ENCODE results near the gene NTSR2. TPM values are rescaled to one million over a fixed set of nuclear protein-coding genes. Genes with fewer than 3 reads are reported as not detected.
A peak's percentile ranks its signal among the peaks of the same experiment; 100 is the strongest.

NTSR2 gene
- total and polyA plus RNA-seq, 9 donors = not detected

- H3K4me1 ChIP-seq (ENCODE audit: control insufficient read depth, insufficient read depth, low read length) = peaks cover 12% of the 10 kb centered on the region
- H3K36me3 ChIP-seq (ENCODE audit: control insufficient read depth, insufficient read depth, low read length) = no peaks in the 10 kb centered on the region
- WGBS (ENCODE audit: insufficient coverage) = no CpG with 5 or more reads among the region's 1 CpG
- H3K27ac ChIP-seq (ENCODE audit: low read length) = no peak overlapping the region
- no peak overlapping the region for H3K4me3 ChIP-seq (ENCODE audit: low read length)
- H3K9me3 ChIP-seq (replicated peaks; ENCODE audit: control insufficient read depth, low read depth, low read length) = no peaks in the 10 kb centered on the region
- H3K27me3 ChIP-seq (ENCODE audit: control insufficient read depth, insufficient read depth, low read length) = no peaks in the 10 kb centered on the region
- no peak for DNase-seq
Measured at GRCh38 chr2:11711354-11711716, 41.3 kb upstream of the NTSR2 start.

GRCh38 chr2:11710632-11711353 lies 40.8 kb upstream of the NTSR2 start:
- Histone ChIP-seq H3K27ac (ENCODE audit: low read length) (no peak overlapping the region), H3K27me3 (ENCODE audit: control insufficient read depth, insufficient read depth, low read length) (no peaks in the 10 kb centered on the region), H3K9me3 (replicated peaks; ENCODE audit: control insufficient read depth, low read depth, low read length) (no peaks in the 10 kb centered on the region), H3K4me3 (ENCODE audit: low read length) (no peak overlapping the region), H3K4me1 (ENCODE audit: control insufficient read depth, insufficient read depth, low read length) (peaks cover 12% of the 10 kb centered on the region), H3K36me3 (ENCODE audit: control insufficient read depth, insufficient read depth, low read length) (no peaks in the 10 kb centered on the region)
- WGBS (ENCODE audit: insufficient coverage) = 38% methylated on average over 1 of the region's 3 CpGs
- peak; percentile 31 for DNase-seq

GRCh38 chr2:11710210-11710609 lies 40.2 kb upstream of the NTSR2 start:
- H3K36me3 ChIP-seq (ENCODE audit: control insufficient read depth, insufficient read depth, low read length) = no peaks in the 10 kb centered on the region
- H3K4me3 ChIP-seq (ENCODE audit: low read length) = no peak overlapping the region
- peak; percentile 25 for DNase-seq
- H3K27ac ChIP-seq (ENCODE audit: low read length) = no peak overlapping the region
- no peaks in the 10 kb centered on the region for H3K9me3 ChIP-seq (replicated peaks; ENCODE audit: control insufficient read depth, low read depth, low read length)
- no peaks in the 10 kb centered on the region for H3K27me3 ChIP-seq (ENCODE audit: control insufficient read depth, insufficient read depth, low read length)
- peaks cover 12% of the 10 kb centered on the region for H3K4me1 ChIP-seq (ENCODE audit: control insufficient read depth, insufficient read depth, low read length)
- 50% methylated on average over 1 of the region's 3 CpGs for WGBS (ENCODE audit: insufficient coverage)

GRCh38 chr2:11709293-11709692 lies 39.3 kb upstream of the NTSR2 start:
- DNase-seq = no peak
- H3K9me3 ChIP-seq (replicated peaks; ENCODE audit: control insufficient read depth, low read depth, low read length) = no peaks in the 10 kb centered on the region
- H3K36me3 ChIP-seq (ENCODE audit: control insufficient read depth, insufficient read depth, low read length) = no peaks in the 10 kb centered on the region
- no peaks in the 10 kb centered on the region for H3K27me3 ChIP-seq (ENCODE audit: control insufficient read depth, insufficient read depth, low read length)
- 74% methylated on average over 6 of the region's 8 CpGs for WGBS (ENCODE audit: insufficient coverage)
- no peak overlapping the region for H3K27ac ChIP-seq (ENCODE audit: low read length)
- H3K4me1 ChIP-seq (ENCODE audit: control insufficient read depth, insufficient read depth, low read length) = peaks cover 12% of the 10 kb centered on the region
- H3K4me3 ChIP-seq (ENCODE audit: low read length) = no peak overlapping the region

- no peaks in the 10 kb centered on the region for H3K36me3 ChIP-seq (ENCODE audit: control insufficient read depth, insufficient read depth, low read length)
- no peaks in the 10 kb centered on the region for H3K9me3 ChIP-seq (replicated peaks; ENCODE audit: control insufficient read depth, low read depth, low read length)
- peaks cover 12% of the 10 kb centered on the region for H3K4me1 ChIP-seq (ENCODE audit: control insufficient read depth, insufficient read depth, low read length)
- H3K4me3 ChIP-seq (ENCODE audit: low read length) = no peak overlapping the region
- H3K27me3 ChIP-seq (ENCODE audit: control insufficient read depth, insufficient read depth, low read length) = no peaks in the 10 kb centered on the region
- no peak for DNase-seq
- no peak overlapping the region for H3K27ac ChIP-seq (ENCODE audit: low read length)
- WGBS (ENCODE audit: insufficient coverage) = 76% methylated on average over 2 of the region's 3 CpGs
Measured at GRCh38 chr2:11708106-11708505, 38.1 kb upstream of the NTSR2 start.

GRCh38 chr2:11705711-11706110 lies 35.7 kb upstream of the NTSR2 start:
- no CpG with 5 or more reads among the region's 3 CpGs for WGBS (ENCODE audit: insufficient coverage)
- no peak for DNase-seq
- Histone ChIP-seq H3K27ac (ENCODE audit: low read length) (no peak overlapping the region), H3K4me1 (ENCODE audit: control insufficient read depth, insufficient read depth, low read length) (peaks cover under 1% of the 10 kb centered on the region), H3K4me3 (ENCODE audit: low read length) (no peak overlapping the region), H3K27me3 (ENCODE audit: control insufficient read depth, insufficient read depth, low read length) (no peaks in the 10 kb centered on the region), H3K36me3 (ENCODE audit: control insufficient read depth, insufficient read depth, low read length) (no peaks in the 10 kb centered on the region), H3K9me3 (replicated peaks; ENCODE audit: control insufficient read depth, low read depth, low read length) (no peaks in the 10 kb centered on the region)

- Histone ChIP-seq H3K36me3 (ENCODE audit: control insufficient read depth, insufficient read depth, low read length) (no peaks in the 10 kb centered on the region), H3K27me3 (ENCODE audit: control insufficient read depth, insufficient read depth, low read length) (no peaks in the 10 kb centered on the region), H3K27ac (ENCODE audit: low read length) (no peak overlapping the region), H3K9me3 (replicated peaks; ENCODE audit: control insufficient read depth, low read depth, low read length) (no peaks in the 10 kb centered on the region), H3K4me3 (ENCODE audit: low read length) (no peak overlapping the region), H3K4me1 (ENCODE audit: control insufficient read depth, insufficient read depth, low read length) (peaks cover 4% of the 10 kb centered on the region)
- 84% methylated on average over 4 of the region's 4 CpGs for WGBS (ENCODE audit: insufficient coverage)
- no peak for DNase-seq
Measured at GRCh38 chr2:11705063-11705462, 35.1 kb upstream of the NTSR2 start.

- 100% methylated on average over 1 of the region's 1 CpG for WGBS (ENCODE audit: insufficient coverage)
- no peaks in the 10 kb centered on the region for H3K27me3 ChIP-seq (ENCODE audit: control insufficient read depth, insufficient read depth, low read length)
- H3K4me3 ChIP-seq (ENCODE audit: low read length) = no peak overlapping the region
- no peak overlapping the region for H3K27ac ChIP-seq (ENCODE audit: low read length)
- peaks cover 6% of the 10 kb centered on the region for H3K4me1 ChIP-seq (ENCODE audit: control insufficient read depth, insufficient read depth, low read length)
- DNase-seq = no peak
- H3K36me3 ChIP-seq (ENCODE audit: control insufficient read depth, insufficient read depth, low read length) = no peaks in the 10 kb centered on the region
- no peaks in the 10 kb centered on the region for H3K9me3 ChIP-seq (replicated peaks; ENCODE audit: control insufficient read depth, low read depth, low read length)
Measured at GRCh38 chr2:11703700-11704099, 33.7 kb upstream of the NTSR2 start.

GRCh38 chr2:11702946-11703345 lies 33.0 kb upstream of the NTSR2 start:
- no peak overlapping the region for H3K27ac ChIP-seq (ENCODE audit: low read length)
- H3K4me1 ChIP-seq (ENCODE audit: control insufficient read depth, insufficient read depth, low read length) = peaks cover 13% of the 10 kb centered on the region
- DNase-seq = no peak
- H3K27me3 ChIP-seq (ENCODE audit: control insufficient read depth, insufficient read depth, low read length) = no peaks in the 10 kb centered on the region
- no peaks in the 10 kb centered on the region for H3K9me3 ChIP-seq (replicated peaks; ENCODE audit: control insufficient read depth, low read depth, low read length)
- H3K36me3 ChIP-seq (ENCODE audit: control insufficient read depth, insufficient read depth, low read length) = no peaks in the 10 kb centered on the region
- no peak overlapping the region for H3K4me3 ChIP-seq (ENCODE audit: low read length)
- no CpG with 5 or more reads among the region's 2 CpGs for WGBS (ENCODE audit: insufficient coverage)

- DNase-seq = peak; percentile 76
- H3K4me1 ChIP-seq (ENCODE audit: control insufficient read depth, insufficient read depth, low read length) = peaks cover 24% of the 10 kb centered on the region
- no peak overlapping the region for H3K27ac ChIP-seq (ENCODE audit: low read length)
- no peak overlapping the region for H3K4me3 ChIP-seq (ENCODE audit: low read length)
- H3K9me3 ChIP-seq (replicated peaks; ENCODE audit: control insufficient read depth, low read depth, low read length) = no peaks in the 10 kb centered on the region
- H3K36me3 ChIP-seq (ENCODE audit: control insufficient read depth, insufficient read depth, low read length) = no peaks in the 10 kb centered on the region
- 60% methylated on average over 9 of the region's 14 CpGs for WGBS (ENCODE audit: insufficient coverage)
- H3K27me3 ChIP-seq (ENCODE audit: control insufficient read depth, insufficient read depth, low read length) = no peaks in the 10 kb centered on the region
Measured at GRCh38 chr2:11701751-11702301, 31.8 kb upstream of the NTSR2 start.
